ENCODE measurements around the gene NFILZ. TPM values are rescaled to one million over a fixed set of nuclear protein-coding genes. Genes with fewer than 3 reads are reported as not detected.
A peak's percentile ranks its signal among the peaks of the same experiment; 100 is the strongest.

The NFILZ gene, protein sequence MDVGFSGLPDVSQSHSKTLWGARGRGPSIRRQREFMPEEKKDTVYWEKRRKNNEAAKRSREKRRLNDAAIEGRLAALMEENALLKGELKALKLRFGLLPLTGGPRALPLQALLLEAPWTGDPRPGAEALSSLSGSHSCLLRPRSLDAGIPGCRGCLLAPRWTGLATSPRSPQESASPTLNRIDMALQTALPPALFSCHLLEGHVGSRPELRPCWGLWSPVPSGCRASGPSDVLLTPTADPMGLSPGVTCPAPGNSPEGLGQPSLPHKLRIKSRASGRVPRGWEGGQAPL
- total RNA-seq (2014; rRNA removed; shearing (Covaris generic)) = not detected in 2 replicates

DNA sequence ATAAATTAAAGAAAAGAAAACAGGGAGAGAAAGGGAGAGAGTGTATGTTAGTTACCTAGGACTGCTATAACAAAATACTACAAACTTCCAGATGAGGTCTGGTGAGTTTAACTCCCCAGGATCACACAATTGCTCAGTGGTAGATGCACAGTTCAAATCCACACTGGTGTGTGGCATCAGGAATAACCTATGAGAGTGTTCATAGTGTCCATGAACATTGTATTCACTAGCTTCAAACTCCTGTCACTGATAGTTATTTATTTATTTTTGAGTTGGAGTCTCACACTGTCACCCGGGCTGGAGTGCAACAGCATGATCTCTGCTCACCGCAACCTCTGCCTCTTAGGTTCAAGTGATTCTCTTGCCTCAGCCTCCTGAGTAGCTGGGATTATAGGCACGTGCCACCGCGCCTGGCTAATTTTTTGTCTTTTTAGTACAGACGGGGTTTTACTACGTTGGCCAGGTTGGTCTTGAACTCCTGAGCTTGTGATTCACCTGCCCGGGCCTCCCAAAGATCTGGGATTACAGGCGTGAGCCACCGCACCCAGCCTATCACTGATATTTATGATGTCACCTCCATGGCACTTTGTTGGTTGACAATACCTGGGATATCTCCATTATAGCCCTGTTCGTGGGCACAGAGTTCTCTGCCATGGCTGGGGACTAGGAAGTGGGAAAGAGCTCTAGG, at the start of gene NFILZ:
Gene NFILZ, plus strand, starts transcription at position 638 of the 688 bp plus-strand sequence. CDS start 46,133 bp downstream, outside the sequence.
- DNase-seq (ENCODE audit: low read depth) = no peak

DNA sequence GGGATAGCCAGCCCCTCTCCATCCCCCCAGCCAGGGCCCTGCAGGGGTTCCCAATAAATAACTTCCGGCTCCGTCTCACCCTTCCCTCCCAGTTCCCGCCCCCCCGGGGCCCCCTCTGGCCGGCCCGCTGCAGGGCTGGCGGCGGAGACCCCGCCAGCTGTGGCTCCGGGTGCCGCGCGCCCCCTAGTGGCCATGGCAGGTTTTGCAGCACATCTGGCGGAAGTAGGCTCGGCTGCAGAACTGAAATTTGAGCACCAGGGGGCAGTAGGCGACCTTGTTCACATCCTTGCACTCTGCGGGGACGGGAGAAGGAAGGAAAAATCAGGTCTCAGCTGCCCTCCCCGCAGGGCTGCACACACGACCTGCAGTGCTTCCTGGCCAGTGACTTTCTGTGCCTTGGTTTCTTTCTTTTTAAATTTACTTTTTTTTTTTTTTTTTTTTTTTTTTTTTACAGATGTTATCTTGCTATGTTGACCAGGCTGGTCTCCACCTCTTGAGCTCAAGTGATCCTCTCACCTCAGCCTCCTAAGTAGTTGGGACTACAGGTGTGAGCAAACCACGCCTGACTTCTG, 49.6 kb upstream of the NFILZ start:
- DNase-seq (ENCODE audit: low read depth) = peak; percentile 70

DNA sequence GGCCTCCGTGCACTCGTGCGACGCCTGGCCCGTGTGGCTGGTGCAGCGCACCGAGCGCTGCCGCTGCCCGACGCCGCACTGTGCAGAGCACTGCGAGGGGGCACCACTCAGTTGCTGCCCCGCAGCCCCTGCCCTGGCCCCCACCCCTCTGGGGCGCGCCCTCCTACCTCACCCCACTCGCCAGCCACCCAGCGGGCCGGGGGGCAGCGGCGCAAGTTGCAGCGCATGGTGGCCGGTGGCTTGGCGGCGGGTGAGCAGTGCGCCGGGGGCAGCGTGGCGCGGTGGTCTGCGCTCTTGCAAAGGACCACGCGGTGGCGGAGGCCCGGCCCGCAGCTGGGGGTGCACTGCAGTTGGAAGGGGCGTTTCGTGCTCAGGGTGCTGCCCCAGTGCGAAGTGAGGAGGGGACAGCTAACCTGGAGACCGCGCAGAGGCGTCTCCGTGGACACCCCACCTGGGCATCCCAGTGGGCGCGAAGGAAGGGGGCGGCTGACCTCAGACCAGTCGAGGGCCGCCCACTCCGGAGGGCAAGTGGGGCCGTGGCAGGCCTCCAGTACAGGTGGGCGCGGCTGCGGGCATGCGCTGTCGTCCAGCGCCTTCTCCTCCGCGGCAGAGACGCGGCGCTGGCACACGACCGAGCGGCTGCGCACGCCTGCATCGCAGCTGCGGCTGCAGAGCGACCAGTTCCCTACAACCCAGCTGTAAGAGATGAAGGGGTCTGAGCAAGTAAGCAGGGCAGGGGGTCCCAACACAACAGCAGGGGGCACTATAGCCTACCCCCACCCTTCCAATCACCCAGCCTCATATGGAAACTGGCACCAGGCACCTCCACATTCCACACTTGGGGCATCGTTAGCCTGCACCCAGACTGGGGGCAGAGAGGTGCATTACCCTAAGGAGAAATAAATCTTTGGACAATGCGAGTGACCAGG, 45.2 kb upstream of the NFILZ start:
- no peak for DNase-seq (ENCODE audit: low read depth)

DNA sequence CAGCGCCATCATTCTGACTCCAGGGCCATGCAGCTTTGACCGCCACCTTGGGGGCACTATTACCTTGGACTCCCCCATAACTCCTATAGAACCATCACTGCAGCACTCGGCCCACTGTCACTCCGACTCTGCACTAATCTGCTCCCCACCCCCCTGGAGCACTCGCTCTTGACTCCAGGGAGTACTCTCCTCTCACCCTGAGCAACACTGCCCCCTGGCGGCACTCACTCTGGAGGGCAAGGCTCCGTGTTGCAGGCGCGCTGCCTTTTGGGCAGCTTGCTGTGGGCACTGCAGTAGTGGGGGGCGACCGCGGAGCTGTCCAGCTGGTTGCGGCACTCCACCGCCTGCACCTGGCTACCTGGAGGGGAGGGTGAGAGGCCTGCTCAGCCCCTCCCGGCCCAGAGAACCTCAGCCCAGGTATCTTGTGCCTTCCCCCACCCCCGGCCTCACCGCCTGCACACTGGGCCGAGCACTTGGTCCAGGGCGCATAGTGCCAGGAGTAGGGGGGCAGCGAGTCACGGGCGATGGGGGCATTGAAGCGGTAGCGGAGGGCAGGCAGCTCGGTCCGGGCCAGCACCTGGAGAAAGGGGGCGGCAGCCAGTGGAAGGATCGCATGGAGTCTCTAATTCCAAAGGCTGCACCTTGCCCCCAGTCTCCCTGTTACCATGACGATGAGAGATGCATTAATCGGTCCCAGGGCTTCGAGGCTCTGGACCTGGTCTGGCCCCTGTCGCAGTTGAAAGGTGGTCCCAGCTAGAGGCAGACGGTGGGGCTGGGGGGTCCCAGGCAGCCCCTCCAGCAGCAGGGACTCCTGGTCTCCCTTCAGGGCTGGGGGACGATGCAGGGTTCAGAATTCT, 44.3 kb upstream of the NFILZ start:
- DNase-seq (ENCODE audit: low read depth) = no peak

DNA sequence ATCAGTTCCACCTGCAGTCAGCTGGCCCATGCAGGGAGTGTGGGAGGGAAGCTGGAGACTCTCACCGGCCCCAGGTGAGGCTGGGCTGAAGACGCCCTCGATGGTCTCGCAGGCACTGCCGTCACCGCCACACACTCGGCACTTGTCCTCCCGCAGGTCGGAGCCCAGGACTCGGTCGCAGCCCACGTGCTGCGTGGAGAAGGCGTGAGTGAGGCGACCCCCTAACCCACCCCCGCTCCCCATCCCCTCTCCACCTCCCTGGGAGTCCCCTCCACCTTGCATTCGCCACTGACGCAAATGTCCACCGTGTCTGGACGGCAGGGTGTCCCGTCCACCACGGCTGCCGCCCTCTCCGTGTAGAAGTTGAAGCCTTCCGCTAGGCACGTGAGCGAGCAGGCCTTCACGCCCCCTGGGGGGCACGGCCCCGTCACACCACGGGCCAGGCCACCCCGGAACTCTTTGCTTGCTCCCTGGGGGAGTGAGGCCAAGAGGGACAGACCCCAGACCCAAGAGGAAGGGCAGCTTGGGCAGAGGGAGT, 41.2 kb upstream of the NFILZ start:
- DNase-seq (ENCODE audit: low read depth) = no peak

DNA sequence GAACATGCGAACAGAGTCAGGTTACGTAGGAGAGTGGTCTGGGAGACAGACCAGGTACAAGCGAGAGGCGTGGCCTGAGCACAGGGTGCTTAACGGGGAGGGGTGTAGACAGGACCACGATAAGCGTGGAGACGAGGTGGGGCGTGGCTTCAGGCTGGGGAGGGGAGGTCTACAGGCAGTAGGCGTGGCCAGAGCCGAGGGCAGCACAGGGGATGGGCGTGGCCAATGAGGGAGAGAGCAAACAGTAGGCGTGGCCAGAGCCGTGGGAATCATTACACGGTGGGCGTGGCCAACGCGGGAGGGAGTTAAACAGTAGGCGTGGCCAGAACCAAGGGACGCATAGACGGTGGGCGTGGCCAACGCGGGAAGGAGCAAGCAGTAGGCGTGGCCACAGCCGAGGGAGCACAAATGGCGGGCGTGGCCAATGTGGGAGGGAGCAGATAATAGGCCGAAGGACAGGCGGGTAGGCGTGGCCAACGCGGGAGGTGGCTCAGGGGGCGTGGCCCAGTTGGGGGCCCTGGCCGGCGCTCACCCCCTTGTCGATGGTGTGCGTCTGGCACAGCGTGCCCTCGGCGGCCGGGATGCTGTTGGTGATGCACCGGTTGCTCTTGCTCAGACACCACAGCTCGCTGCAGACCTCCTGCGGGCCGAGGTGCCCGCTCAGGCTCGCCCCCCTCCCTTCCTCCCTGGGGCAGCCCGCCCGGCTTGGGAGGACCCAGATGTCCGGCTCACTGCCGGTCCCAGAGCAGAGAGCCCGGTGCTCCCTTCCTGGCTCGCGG, 38.0 kb upstream of the NFILZ start:
- DNase-seq (ENCODE audit: low read depth) = peak; percentile 88

DNA sequence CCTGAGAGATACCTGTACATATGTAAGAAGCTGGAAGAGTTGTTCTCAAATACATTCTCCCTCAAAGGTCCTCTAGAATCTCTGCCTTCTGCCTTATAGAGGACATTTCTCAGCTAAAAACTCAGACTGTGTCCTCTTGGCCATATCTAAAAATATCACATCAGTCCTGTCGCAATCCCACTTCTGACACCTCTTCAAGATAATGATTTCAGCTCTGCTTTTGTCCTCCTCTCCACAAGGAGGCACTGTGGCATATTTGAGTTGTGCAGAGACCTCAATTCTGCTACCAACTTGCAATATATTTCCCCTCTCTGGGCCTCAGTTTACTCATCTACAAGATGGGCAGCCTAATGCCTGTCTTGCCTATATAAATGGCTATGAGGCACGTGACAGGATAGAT, 36.5 kb upstream of the NFILZ start:
- no peak for DNase-seq (ENCODE audit: low read depth)

DNA sequence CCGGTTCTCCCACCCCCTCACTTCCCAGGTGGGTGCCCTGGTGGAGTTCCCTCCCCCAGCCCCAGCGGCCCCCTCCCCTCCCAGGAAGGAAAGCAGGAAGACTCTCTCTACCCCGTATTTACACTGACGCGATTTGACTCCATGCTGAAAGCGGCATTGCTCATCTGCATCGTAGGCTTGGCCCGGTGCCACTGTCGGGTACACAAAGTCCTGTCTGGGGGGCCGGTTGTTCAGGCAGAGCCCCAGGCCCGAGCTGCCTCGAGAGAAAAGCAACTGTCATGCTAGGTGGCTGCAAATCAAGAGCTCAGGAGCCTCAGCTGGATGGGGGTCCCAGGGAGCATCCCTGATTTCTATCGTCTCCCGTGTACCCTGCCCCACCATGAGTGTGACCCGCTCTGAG, 34.8 kb upstream of the NFILZ start:
- DNase-seq (ENCODE audit: low read depth) = no peak

DNA sequence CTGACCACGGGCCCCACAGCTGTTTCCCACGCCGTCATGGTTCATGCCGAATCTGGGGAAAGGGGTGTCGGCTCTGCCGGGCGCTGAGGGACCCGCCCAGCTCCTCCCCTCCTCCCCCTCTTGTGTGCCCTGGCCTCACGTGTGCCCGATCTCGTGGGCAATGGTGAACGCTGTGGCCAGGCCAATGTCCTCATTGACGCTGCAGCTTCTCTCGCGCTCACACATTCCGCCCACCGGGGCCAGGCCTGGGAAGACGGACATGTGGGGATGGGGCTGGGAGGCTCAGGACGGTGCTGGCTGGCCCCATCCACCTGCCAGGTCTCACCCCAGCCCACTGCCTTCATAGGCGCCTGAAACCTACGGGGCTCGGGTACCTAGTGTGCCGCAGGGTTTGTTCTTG, 34.3 kb upstream of the NFILZ start:
- DNase-seq (ENCODE audit: low read depth) = no peak

DNA sequence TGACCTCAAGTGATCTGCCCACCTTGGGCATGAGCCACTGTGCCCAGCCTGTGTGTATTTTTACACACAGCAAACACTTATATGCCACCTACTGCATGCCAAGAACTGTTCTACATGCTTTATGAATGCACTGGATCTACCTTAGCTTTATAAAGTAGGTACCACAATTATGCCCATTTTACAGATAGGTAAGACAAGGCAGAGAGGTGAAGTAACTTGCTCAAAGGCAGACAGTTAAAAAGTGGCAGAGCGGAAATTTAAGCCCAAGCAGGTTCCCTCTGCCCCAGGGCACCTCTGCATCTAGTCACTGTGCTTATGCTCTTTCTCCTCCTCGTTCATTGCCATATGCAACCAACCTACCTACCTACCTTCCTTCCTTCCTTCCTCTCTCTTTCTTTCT, 30.4 kb upstream of the NFILZ start:
- no peak for DNase-seq (ENCODE audit: low read depth)

DNA sequence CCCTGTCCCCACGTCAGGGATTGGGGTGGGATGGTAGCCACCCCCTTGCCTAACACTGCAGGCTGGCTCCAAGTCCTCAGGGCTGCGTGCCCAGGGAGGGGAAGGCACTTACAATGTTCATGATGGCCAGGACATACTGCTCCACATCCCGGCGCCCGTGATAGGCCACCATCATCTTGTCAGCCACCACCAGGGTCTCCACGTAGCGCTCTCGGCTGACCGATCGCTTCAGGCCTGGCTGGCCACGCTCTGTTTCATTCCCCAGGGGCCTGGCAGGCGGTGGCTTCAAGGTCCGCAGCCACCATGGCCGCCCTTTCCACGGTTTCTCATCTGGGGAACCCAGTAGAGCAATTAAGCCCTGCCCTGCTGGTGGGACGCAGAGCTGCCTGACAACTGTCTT, 29.6 kb upstream of the NFILZ start:
- DNase-seq (ENCODE audit: low read depth) = no peak

DNA sequence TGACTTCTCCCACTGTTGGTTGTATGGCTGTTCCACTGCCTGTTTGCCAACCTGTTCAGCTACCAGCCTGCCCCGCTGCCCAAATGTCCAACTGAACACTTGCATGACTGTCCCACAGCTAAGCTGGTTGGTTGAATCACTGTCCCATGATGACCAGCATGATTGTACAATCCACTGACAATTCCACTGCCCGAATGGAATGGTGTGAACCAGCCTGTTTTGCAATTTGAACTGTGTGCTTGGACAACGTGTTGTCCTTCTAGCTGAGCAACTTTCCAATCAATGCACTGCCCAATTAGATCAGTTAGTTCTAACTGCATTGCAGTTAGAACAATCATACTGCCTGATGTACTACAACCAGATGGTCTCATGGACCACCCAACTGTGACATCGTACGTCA, 28.6 kb upstream of the NFILZ start:
- no peak for DNase-seq (ENCODE audit: low read depth)

DNA sequence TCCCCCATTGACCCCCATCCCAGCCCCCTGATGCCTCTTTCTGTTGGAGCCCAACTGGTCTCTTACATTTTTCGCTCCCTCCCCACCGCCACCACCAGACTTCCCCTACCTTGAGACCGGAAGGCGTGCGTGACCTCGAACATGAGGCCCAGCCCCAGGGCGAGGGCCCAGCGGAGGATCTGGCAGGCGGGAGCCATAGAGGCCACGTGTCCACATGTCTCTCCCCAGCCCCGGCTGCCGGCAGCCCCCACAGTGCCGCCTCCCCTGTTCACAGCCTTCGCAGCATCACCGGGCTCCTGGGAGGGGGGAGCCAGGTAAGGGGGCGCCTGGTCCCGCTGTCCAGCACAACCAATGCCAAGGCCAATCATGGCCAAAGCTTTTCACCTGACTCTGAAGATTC, 24.9 kb upstream of the NFILZ start:
- no peak for DNase-seq (ENCODE audit: low read depth)

DNA sequence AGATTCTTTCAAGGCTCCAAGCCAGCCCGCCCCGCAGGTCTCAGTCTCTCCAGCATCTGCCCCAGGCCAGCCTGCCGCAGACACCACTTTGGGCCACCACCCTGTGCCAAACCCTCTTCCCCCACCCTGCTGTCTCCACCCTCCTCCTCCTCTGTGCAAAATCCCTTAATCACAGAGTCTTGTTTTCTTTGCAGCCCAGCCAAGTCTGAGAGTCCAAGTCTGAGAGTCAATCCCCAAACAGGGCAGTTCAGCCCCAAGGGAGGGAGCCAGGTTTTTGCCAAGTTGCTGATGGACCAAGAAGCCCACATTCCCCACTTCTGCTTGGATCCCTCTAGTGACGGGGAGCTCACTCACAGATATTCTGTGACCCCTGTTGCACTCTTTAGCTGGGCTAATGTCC, 23.0 kb upstream of the NFILZ start:
- DNase-seq (ENCODE audit: low read depth) = peak; percentile 59

DNA sequence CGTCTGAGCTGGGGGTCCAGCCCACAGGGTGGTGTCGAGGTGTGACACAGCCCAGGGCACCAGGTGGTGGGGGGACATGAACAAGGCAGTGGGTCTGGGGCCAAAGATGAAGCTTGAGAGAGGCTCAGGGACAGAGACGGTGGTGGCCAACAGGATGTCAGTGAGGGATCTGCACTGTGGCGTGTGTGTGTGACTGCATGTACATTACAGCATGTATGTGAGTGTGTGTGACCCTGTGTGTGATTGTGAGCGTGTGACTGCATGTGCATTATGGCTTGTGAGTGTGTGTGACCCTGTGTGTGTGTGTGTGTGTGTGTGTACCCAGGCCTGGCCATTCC, 21.5 kb upstream of the NFILZ start:
- DNase-seq (ENCODE audit: low read depth) = no peak

DNA sequence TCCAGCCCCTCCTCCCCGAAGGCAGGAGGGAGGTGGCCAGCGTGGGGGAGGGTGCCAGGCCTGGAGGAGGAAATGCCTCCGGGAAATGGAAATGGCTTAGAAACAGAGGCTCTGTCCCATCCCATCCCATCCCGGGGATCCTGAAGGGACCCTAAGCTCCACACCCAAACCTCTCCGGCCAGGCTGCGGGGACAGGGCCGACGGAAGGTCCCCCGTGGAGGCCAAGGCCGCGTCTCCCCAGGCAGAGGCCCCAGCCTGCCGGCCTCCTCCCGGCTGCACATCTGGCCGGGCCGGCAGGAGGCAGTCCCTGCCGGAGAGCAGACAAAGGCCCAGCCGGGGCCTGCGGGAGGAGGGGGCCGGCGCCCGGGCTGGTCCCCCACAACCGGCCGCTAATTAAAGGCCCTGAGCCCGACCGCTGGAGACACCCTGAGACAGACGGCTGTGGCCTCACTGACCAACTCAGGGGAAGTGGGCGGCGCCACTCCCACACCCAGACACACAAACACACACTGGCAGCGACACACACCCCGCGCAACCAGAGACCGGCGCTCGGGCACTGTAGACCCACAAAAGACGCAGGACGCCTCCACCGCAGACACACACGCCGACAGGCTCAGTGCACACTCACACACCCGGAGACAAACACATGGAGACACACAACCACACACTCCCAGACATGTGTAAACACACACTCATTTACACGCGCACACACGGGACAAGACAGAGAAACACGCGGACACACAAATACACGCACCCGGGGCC, 21.0 kb upstream of the NFILZ start:
- peak; percentile 46 for DNase-seq (ENCODE audit: low read depth)

DNA sequence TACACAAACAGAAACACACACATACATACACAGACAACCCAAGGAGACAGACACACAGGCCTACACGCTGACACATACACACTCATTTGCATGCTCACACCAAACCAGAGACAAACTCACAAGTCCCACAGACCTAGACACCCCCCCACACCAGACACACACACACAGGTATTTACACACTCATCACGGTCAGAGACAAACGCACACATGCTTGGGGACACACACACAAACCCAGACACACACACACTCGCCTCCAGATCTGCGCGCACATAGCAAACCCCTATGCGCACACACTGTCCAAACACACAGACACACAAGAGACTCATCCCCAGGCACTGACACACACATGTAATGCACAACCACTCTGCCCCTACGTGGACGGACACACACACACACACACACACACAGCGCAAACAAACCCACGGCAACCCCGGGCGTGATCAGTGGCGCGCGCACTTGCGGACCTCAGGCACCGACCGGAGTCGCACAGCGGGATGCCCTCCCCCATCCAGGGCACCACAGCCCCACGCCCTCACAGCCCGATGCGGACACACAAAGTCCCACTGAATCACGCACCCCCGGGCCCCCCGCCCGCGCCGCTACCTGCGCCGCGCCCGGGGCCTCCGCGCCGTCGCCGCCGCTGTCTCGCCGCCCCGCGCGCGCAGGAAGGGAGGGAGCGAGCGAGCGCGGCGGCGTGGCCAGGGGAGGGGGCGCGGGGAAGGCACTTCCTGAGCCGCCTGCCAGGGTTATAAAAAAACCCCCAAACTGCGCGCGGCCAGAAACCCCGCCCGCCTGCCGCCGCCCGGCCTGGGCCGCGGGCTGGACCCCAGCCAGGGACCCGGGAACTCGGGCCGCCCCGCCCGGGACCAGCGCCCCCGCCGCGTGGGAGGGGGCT, 20.1 kb upstream of the NFILZ start, which contains the start of gene ADAMTS10:
Gene ADAMTS10, minus strand, starts transcription at position 675 of the 895 bp plus-strand sequence. CDS start 5,005 bp downstream, outside the sequence.
- peak; percentile 32 for DNase-seq (ENCODE audit: low read depth)

DNA sequence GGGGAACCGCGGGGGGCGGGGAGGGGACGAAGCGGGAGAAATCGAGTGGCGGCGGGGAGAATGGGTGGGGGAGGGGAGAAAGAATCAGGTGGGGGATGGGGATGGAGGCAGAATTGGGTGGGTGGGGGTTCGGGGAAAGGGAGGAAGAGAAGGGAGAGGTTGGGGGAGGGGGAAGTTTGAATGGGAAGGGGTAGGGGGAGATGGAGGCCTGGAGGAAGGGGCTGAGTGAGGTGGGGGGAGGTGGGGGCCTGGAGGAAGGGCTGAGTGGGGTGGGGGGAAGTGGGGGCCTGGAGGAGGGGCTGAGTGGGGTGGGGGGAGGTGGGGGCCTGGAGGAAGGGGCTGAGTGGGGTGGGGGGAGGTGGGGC, 19.5 kb upstream of the NFILZ start:
- no peak for DNase-seq (ENCODE audit: low read depth)

All from M059J (cell line).